SHP77 (cell line): ENCODE measurements around the gene RNF157.
"Not testable (repeated sequence)": the region's sequence is repeated elsewhere in the genome, so short reads cannot be mapped to it uniquely, and the experiment has no call there.

ENCODE experiments used
- DNase-seq, 2 experiments: peaks; one replicate each; lab custom pipeline; 2025; lab: John Stamatoyannopoulos, UW

RNF157 gene

GRCh38 chr17:76254275-76254674, 14.0 kb upstream of the RNF157 start:
- no peak for DNase-seq

- DNase-seq = no peak
Observed at GRCh38 chr17:76253841-76254240, 13.5 kb upstream of the RNF157 start.

GRCh38 chr17:76252967-76253766, 12.9 kb upstream of the RNF157 start:
- DNase-seq = not testable (repeated sequence)

DNA sequence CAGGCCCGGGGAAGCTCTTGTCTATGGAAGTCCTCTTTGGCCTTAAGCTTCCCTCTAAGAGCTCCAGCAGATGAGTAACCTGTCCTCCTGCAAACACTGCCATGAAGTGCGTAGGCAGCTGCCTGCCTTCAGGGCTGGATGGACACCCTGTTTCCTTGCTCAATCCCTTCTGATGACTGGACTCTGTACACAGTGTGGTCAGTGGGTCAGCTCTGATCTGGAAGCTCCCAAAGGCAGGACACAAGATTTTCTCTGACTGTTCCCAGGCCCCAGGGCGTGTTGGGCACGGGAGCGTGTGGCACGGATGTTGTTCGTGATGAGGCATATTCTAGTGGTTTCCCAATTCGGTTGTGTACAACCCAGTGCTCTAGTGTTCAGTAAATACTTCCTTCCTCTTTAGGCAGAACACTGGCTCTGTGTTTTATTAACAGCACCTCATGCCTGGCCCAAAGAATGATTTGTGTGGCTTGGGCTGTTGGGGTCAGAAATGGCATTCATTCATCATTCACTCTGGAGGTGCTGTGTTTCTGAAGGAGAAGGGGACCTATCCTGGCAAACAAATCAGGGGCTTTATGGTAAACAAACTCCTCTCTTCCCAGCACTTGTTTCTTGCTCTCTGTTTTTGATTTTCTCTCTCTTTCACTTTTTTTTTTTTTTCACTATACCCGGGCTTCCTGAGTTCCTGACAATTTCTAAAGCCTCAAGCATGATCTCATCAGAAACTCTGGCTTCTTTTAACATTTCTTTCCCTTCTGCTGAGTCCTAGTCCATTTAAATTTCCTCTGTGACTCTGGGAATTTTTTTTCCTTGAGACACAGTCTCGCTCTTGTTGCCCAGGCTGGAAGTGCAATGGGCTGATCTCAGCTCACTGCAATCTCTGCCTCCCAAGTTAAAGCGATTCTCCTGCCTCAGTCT, 12.0 kb upstream of the RNF157 start:
- DNase-seq = no peak

DNA sequence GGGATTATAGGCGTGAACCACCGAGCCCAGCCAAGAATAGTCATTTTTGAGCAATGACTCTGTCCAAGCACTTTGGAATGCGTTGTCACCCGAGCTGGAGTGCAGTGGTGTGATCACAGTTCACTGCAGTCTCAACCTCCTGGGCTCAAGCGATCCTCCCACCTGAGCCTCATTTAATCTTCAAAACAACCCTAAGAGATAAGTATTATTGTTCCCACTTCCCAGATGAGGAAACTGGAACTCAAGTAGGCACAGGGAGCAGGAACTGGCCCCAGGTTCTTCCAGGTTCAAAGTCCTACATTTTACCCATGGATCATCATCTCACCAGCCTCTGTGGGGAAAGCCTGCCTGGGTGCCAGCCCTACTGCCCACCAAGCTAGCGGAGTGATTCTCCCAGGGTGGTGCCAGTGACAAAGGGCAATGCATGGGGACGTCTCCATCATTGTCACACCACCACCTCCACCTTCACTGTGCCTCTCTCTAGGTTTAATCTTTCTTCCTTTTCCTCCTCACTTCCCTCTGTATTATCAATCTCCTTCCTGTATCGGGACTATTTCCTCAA, 11.3 kb upstream of the RNF157 start:
- no peak for DNase-seq

DNA sequence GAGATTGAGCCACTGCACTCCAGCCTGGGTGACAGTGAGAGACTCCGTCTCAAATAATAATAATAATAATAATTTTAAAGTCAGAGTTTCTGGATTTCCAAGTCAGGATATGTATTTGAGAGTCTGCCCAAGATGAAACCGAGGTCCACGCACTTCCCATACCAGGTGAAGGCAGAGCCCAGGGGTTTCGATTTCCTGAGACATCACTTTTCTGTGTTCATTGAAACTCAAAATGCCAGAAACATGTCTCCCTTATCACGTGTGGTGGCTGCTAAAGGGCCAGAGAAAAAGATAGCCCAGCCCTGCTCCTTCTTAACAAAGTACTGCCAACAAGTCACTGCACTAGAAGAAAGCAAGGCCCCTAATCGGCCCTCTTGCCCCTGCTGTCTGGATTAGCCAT, 9.8 kb upstream of the RNF157 start:
- no peak for DNase-seq

- DNase-seq = no peak
Observed at GRCh38 chr17:76248013-76248782, 7.9 kb upstream of the RNF157 start.

DNA sequence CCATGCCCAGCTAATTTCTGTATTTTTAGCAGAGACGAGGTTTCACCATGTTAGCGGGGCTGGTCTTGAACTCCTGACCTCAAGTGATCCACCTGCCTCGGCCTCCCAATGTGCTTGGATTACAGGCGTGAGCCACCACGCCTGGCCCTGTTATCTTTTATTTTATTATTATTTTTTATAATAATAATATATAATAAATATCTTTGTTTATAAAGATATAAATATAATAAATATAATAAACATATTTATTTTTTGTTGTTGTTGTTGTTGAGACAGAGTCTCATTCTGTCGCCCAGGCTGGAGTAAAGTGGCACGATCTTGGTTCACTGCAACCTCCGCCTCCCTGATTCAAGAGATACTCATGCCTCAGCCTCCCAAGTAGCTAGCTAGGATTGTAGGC, 7.0 kb upstream of the RNF157 start:
- no peak for DNase-seq

GRCh38 chr17:76246080-76247066, 6.1 kb upstream of the RNF157 start:
- DNase-seq = no peak

- not testable (repeated sequence) for DNase-seq
Observed at GRCh38 chr17:76244721-76245120, 4.4 kb upstream of the RNF157 start.

DNA sequence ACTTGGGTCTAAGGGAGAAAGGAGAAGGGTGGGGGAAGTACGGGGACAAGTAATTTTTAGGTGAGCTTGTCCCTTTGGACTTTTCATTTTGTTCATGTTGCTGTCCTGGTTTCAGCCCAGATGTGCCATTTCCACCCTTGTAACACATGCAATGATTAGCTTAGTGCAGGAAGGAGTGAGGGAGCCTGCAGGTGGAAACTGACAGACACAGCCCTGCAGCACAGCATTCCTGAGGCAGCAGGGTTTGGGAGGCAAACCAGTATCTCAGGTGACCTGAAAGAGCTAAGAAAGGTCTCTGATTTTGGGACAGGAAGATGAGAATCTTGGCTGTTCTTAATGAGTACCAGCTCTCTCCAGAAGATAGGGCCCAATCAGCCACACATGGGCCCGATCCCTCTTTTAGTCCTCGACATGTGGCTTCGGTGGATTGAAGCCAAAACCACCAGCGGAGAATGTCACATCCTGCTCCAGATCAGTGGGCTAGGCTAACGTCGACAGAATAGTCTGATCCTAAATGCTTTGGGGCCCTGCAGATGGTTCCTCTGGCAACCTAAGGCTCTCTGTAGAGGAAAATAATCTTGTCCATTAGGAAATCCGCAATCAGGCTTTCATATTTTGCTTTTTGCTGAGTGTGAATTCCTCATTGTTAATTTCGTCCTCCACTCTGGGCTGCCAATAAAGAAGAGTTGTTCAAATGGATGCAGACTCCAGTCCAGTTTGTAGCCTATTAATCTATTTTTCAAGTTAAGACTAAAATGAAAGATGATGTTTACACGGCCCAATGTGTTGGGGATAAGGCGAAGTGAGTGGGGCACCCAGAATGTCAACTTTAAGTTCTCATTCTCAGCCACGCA, 3.8 kb upstream of the RNF157 start:
- no peak for DNase-seq

DNA sequence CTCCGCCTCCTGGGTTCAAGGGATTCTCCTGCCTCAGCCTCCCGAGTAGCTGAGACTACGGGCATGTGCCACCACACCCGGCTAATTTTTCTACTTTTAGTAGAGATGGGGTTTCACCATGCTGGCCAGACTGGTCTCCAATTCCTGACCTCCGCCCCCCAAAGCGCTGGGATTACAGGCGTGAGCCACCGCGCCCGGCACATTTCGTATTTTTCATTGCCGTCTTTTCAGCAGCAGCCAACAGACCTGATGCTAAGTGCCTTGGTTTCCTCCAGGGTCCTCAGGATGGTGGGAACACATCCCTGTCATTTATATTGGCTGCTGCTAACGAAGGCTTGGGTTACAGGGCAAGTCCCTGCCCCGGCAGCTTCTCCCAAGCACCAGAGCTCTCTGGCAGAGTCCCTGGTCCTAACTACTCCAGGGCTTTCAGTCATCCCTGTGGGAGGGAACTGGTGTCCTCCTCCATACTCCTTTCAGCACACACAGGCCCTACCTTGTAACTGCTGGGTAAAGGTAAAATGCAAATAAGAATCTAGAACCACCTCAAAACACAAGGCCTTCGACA, 1.5 kb upstream of the RNF157 start:
- DNase-seq = no peak

DNA sequence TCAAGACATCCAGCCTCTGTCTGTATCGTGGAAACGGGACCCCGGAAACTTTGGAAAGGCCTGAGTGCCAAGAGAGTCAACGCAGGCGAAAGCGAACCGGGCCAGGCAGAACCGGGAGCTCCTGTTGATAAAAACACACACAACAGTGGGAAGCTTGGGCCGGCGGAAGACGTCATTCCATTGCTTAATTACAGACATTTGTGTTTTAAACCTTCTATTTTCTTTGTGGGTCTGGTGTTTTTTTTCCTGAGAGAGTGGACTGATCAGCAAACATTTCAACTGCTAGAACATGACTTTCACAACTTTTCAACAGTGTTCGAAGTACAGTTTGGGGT, 878 bp upstream of the RNF157 start:
- no peak for DNase-seq

GRCh38 chr17:76239538-76240274, 587 bp downstream of the RNF157 start:
- DNase-seq = no peak

GRCh38 chr17:76238847-76239537, 1.3 kb downstream of the RNF157 start:
- no peak for DNase-seq

DNA sequence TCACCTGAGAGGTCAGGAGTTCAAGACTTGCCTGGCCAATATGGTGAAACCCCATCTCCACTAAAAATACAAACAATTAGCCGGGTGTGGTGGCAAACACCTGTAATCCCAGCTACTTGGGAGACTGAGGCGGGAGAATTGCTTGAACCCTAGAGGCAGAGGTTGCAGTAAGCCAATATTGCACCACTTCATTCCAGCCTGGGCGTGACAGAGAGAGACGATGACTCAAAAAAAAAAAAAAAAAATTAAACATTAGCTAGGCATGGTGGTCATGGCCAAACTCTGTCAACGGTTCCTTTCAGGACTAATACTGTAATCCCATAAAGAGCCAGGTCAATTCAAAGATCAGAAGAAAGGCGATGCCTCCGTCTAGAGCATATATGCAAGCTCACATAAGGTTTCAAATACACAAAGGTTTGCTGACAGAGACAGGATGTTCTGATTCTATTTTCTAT, 2.4 kb downstream of the RNF157 start:
- no peak for DNase-seq

- DNase-seq = no peak
Observed at GRCh38 chr17:76236603-76237002, 3.7 kb downstream of the RNF157 start.

DNA sequence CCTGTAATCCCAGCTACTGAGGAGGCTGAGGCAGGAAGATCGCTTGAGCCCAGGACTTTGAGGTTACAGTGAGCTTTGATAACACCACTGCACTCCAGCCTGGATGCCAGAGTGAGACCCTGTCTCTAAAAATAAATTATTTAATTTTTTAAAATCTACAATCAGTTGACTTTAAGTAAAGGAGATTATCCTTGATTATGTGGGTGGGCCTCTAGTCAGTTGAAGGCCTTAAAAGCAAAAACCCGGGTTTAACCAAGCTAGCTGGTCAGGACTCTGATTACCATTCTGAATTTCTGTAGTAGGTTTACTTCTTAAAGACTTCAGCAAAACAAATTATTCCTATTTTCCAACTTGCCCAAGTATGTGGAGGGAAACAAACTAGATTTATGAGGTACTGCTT, 4.4 kb downstream of the RNF157 start:
- DNase-seq = no peak
